GM12873 (cell line): Measurements from ENCODE around the gene NFASC.

Experiments used
- CTCF ChIP-seq: IDR thresholded peaks from 2 replicates; pipeline ENCODE4 v1.5.1; 2012; ENCODE audit warnings: low read depth, mild to moderate bottlenecking, moderate library complexity, low read length, control low read depth; ENCODE audit not compliant: insufficient read depth; ENCODE audit errors: missing control alignments

The NFASC gene

GRCh38 chr1:204920511-204920910, 49.8 kb downstream of the NFASC start:
- TF ChIP-seq CTCF, result no peak

- no peak for TF ChIP-seq CTCF
These were observed 50.3 kb downstream of the NFASC start for GRCh38 chr1:204920967-204921366.

- TF ChIP-seq CTCF, result no peak
These were observed 51.3 kb downstream of the NFASC start for GRCh38 chr1:204921855-204922516.

- TF ChIP-seq CTCF, result no peak
These were observed 52.5 kb downstream of the NFASC start for GRCh38 chr1:204923201-204923600.

GRCh38 chr1:204923626-204924012, 53.0 kb downstream of the NFASC start:
- TF ChIP-seq CTCF, result no peak

- no peak for TF ChIP-seq CTCF
These were observed 53.5 kb downstream of the NFASC start for GRCh38 chr1:204924013-204924759.

- TF ChIP-seq CTCF, result no peak
These were observed 55.0 kb downstream of the NFASC start for GRCh38 chr1:204925701-204926100.
